G401.6 (cell line): ENCODE results near the gene COL18A1.

Experiments used
- FAIRE-seq: peaks from 2 replicates; lab custom pipeline; 2012; peaks lifted over from hg19 to GRCh38; lab: Jason Lieb, UNC

The COL18A1 gene

GRCh38 chr21:45414396-45415187, 9.6 kb downstream of the COL18A1 start:
- FAIRE-seq, result no peak

- FAIRE-seq, result no peak
Measured at GRCh38 chr21:45415188-45415942, 10.4 kb downstream of the COL18A1 start.

- FAIRE-seq, result no peak
Measured at GRCh38 chr21:45415943-45416611, 11.1 kb downstream of the COL18A1 start.

- FAIRE-seq, result peak; percentile 59
Measured at GRCh38 chr21:45416620-45417019, 11.7 kb downstream of the COL18A1 start.

- no peak for FAIRE-seq
Measured at GRCh38 chr21:45417256-45417950, 12.4 kb downstream of the COL18A1 start.

GRCh38 chr21:45417951-45418300, 13.0 kb downstream of the COL18A1 start:
- FAIRE-seq, result no peak

- FAIRE-seq, result no peak
Measured at GRCh38 chr21:45418301-45419071, 13.5 kb downstream of the COL18A1 start.

- FAIRE-seq, result no peak
Measured at GRCh38 chr21:45419162-45419561, 14.2 kb downstream of the COL18A1 start.

GRCh38 chr21:45420061-45421041, 15.4 kb downstream of the COL18A1 start:
- FAIRE-seq, result no peak

GRCh38 chr21:45421071-45421845, 16.3 kb downstream of the COL18A1 start:
- no peak for FAIRE-seq

- FAIRE-seq, result no peak
Measured at GRCh38 chr21:45421846-45422775, 17.1 kb downstream of the COL18A1 start.

GRCh38 chr21:45423201-45423955, 18.4 kb downstream of the COL18A1 start:
- FAIRE-seq, result no peak

GRCh38 chr21:45423968-45424853, 19.2 kb downstream of the COL18A1 start:
- no peak for FAIRE-seq

- no peak for FAIRE-seq
Measured at GRCh38 chr21:45424854-45425795, 20.2 kb downstream of the COL18A1 start.
